Esophagus squamous epithelium (tissue), 5 donors: Measurements from ENCODE around the gene ADGRV1. TPM values are rescaled to one million over a fixed set of nuclear protein-coding genes. Genes with fewer than 3 reads are reported as not detected.

Source experiments
- DNase-seq: peaks from one replicate; lab custom pipeline; 2025; lab: John Stamatoyannopoulos, UW
- H3K27ac ChIP-seq, 4 donors: fragments of 200-600 bp; sonication (generic); one replicate each; pipeline ENCODE4 v1.5.1; 2016 to 2019; ENCODE audit warnings: mild to moderate bottlenecking in 1 of 4
- H3K27me3 ChIP-seq, 4 donors: fragments of 200-600 bp; sonication (generic); 1 replicate in 3 of 4; 2 replicates in 1 of 4; pipeline versions ENCODE4 v1.5.1 to v1.6.0; 2017 to 2021; ENCODE audit warnings: antibody characterized with exemption in 1 of 4
- H3K36me3 ChIP-seq, 3 donors: fragments of 200-600 bp; sonication (generic); one replicate each; pipeline ENCODE4 v1.5.1; 2016 to 2019
- H3K4me1 ChIP-seq, 3 donors: fragments of 200-600 bp; sonication (generic); one replicate each; pipeline ENCODE4 v1.5.1; 2017 to 2019
- H3K4me3 ChIP-seq, 4 donors: fragments of 200-600 bp; sonication (generic); 1 replicate in 3 of 4; 2 replicates in 1 of 4; pipeline ENCODE4 v1.5.1; 2016 to 2019; ENCODE audit warnings: mild to moderate bottlenecking in 2 of 4, moderate library complexity in 1 of 4
- H3K9me3 ChIP-seq, 3 donors: fragments of 200-600 bp; sonication (generic); one replicate each; pipeline ENCODE4 v1.5.1; 2016 to 2019
- POLR2A ChIP-seq, 4 donors: fragments of 450-650 bp; IDR thresholded peaks; one replicate each; pipeline ENCODE4 v1.6.1; 2017; ENCODE audit warnings: antibody characterized with exemption in 4 of 4, mild to moderate bottlenecking in 4 of 4, moderate library complexity in 3 of 4
- WGBS, 2 donors: methylation state at CpG; one replicate each; pipeline ENCODE4 v1.1.5; 2018; 5-methylcytosine and 5-hydroxymethylcytosine counted together
- intact Hi-C: fragments of 100-400 bp; cut with DNase I; formaldehyde crosslinking; loops from one replicate; pipeline ENCODE4 v1.15.0; 2022
- total RNA-seq, 4 donors: library from RNA; depleted of rRNA; stranded (reverse); fragments of >200 nt; gene quantifications; one replicate each; pipeline ENCODE4 v1.1.0, GENCODE V29; 2016
- TF ChIP-seq, protein P1 (sequence below), 6 experiments: fragments of 450-650 bp in 4 of 6; fragments of 200-600 bp in 2 of 6; sonication (generic) in 2 of 6; IDR thresholded peaks; one replicate each; pipeline ENCODE4 v1.5.1; 2016 to 2019; ENCODE audit warnings: antibody characterized with exemption in 6 of 6, mild to moderate bottlenecking in 4 of 6, moderate library complexity in 4 of 6
- donor health status: DM: yes; HTN: yes; CAD: no.

ADGRV1 gene
- total RNA-seq, 4 donors from 2014 or later, result 1.9 to 14.1 (median 4.0) TPM

DNA sequence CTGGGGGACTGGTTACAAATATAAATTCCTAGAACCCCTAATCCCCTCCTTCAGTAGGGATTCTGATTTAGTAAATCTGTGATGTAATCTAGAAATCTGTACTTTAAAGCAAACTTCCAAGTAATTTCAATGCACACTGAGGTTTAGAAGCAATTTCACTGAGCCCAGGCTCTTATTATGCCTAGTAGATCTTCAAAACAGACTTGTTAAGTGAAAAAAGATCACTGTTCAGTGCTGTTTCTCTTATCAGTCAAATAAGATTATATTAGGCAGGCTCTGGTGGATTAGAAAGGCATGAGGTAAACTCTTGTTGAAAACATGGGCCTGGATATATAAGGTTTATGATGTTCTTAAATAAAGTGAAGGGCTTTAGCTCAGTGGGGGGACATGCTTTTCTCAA, 293.9 kb downstream of the ADGRV1 start:
- TF ChIP-seq, protein P1, sequence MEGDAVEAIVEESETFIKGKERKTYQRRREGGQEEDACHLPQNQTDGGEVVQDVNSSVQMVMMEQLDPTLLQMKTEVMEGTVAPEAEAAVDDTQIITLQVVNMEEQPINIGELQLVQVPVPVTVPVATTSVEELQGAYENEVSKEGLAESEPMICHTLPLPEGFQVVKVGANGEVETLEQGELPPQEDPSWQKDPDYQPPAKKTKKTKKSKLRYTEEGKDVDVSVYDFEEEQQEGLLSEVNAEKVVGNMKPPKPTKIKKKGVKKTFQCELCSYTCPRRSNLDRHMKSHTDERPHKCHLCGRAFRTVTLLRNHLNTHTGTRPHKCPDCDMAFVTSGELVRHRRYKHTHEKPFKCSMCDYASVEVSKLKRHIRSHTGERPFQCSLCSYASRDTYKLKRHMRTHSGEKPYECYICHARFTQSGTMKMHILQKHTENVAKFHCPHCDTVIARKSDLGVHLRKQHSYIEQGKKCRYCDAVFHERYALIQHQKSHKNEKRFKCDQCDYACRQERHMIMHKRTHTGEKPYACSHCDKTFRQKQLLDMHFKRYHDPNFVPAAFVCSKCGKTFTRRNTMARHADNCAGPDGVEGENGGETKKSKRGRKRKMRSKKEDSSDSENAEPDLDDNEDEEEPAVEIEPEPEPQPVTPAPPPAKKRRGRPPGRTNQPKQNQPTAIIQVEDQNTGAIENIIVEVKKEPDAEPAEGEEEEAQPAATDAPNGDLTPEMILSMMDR (IDR thresholded peaks at IDR 0.05), result no peak
- TF ChIP-seq POLR2A (IDR thresholded peaks at IDR 0.05), result no peak

DNA sequence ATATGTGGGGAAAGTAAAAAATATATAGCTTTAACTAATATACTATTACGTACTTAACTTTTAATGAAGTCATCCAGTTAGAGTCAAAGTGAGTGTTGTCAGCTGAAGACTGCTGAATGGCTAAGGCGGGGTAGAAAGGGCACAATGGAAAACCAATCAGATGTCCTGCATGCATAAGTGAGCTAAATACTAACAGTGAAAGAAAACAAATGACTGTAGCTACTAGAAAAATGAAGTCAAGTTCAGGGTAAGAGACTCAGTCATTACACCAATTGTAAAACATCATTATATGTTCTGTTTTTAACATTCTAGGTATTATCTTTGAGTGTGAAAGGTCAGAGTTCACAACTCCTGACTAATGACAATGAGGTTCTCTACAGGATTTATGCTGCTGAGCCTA, 295.2 kb downstream of the ADGRV1 start:
- H3K4me1 ChIP-seq, result peaks cover 0 to 15% (median 3%) of the 10 kb centered on the region in 3 donors
- H3K4me3 ChIP-seq, result no peak overlapping the region
- whole genome bisulfite sequencing, 2 donors, result 67 to 88% methylated on average over 2 of the region's 2 CpGs
- intact Hi-C loops, result no loop called here
- H3K36me3 ChIP-seq, result no peaks in the 10 kb centered on the region
- no peak overlapping the region for H3K27ac ChIP-seq
- H3K9me3 ChIP-seq, result no peaks in the 10 kb centered on the region
- DNase-seq, result no peak
- no peaks in the 10 kb centered on the region for H3K27me3 ChIP-seq
- TF ChIP-seq POLR2A (IDR thresholded peaks at IDR 0.05), result no peak
- TF ChIP-seq, protein P1 (IDR thresholded peaks at IDR 0.05), result no peak

More for the DNA sequence above, 293.9 kb downstream of the ADGRV1 start:
- Histone ChIP-seq H3K4me1 (peaks cover 0 to 15% (median 3%) of the 10 kb centered on the region in 3 donors), H3K9me3 (no peaks in the 10 kb centered on the region), H3K4me3 (no peak overlapping the region), H3K36me3 (no peaks in the 10 kb centered on the region), H3K27me3 (no peaks in the 10 kb centered on the region), H3K27ac (no peak overlapping the region)
- DNase-seq, result no peak
- intact Hi-C loops, result no loop called here

DNA sequence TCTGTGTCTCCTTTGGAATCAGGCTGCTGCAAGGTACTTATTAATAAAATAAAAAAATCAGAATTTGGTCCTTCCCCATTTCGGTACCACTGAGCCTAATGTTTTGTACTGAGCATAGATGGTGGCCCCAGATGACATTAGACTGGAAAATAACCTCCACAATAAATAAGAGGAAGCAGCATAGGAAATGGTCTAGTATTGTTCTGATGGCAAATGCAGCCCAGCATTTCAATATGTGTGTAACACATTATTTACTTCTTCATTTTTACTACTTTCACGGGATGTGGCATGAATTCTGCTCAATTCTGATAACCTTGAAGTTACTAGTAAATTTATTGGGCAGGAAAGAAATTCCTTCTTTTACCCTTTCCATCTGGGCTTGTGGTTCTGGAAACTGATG, 295.6 kb downstream of the ADGRV1 start:
- H3K4me1 ChIP-seq, result peaks cover 0 to 15% (median 3%) of the 10 kb centered on the region in 3 donors
- TF ChIP-seq, protein P1 (IDR thresholded peaks at IDR 0.05), result no peak
- no peak for TF ChIP-seq POLR2A (IDR thresholded peaks at IDR 0.05)
- DNase-seq, result no peak
- no peak overlapping the region for H3K4me3 ChIP-seq
- intact Hi-C loops, result no loop called here
- H3K9me3 ChIP-seq, result no peaks in the 10 kb centered on the region
- no peaks in the 10 kb centered on the region for H3K27me3 ChIP-seq
- H3K27ac ChIP-seq, result no peak overlapping the region
- WGBS, 2 donors, result 69 to 73% methylated on average over 2 of the region's 2 CpGs
- no peaks in the 10 kb centered on the region for H3K36me3 ChIP-seq

DNA sequence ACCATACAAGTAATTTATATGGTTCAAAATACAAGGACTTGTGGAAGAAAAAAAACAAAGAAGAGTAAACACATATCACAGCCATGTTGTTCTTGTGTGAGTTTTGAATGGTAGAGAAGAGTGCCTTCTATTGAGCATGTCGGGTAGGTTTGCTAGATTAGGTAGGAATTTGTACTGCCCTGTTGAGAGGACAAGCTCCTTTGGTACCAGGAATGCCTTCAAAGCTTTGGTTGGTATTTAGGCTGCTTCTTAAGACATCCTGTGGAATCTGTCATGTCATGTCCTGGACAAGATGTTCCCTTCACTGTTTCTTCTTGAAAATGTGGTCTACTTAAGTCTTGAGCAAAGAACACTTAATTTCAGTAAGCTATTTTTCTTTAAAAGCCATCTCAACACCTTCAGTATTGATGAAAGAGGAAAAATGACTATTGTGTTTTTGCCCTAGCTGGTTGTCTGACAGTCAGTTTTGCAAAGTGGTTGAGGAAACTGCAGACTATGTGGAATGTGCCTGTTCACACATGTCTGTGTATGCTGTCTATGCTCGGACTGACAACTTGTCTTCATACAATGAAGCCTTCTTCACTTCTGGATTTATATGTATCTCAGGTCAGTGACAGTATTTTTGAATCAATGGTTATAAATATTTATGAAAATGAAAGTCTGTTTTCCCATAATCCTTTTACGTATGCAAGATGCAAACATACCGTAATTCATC, 296.9 kb downstream of the ADGRV1 start:
- WGBS, 2 donors, result 49 to 56% methylated on average over 4 of the region's 4 CpGs

More for the DNA sequence above, 296.9 kb downstream of the ADGRV1 start:
- peaks cover 0 to 15% (median 3%) of the 10 kb centered on the region in 3 donors for H3K4me1 ChIP-seq
- H3K27ac ChIP-seq, result no peak overlapping the region
- H3K36me3 ChIP-seq, result no peaks in the 10 kb centered on the region
- H3K4me3 ChIP-seq, result no peak overlapping the region
- H3K9me3 ChIP-seq, result no peaks in the 10 kb centered on the region
- no peak for DNase-seq
- no peaks in the 10 kb centered on the region for H3K27me3 ChIP-seq
- intact Hi-C loops, result no loop called here
- TF ChIP-seq, protein P1 (IDR thresholded peaks at IDR 0.05), result no peak
- TF ChIP-seq POLR2A (IDR thresholded peaks at IDR 0.05), result no peak
